RPMI7951 (cell line): Measurements from ENCODE around the gene DIS3L2. TPM values are rescaled to one million over a fixed set of nuclear protein-coding genes. Genes with fewer than 3 reads are reported as not detected.
"Not testable (repeated sequence)": the region's sequence is repeated elsewhere in the genome, so short reads cannot be mapped to it uniquely, and the experiment has no call there.

Experiments
- DNase-seq: peaks from one replicate; pipeline ENCODE4 v3.0.0-alpha.2; 2012; ENCODE audit warnings: low read depth
- total RNA-seq: library from RNA; depleted of rRNA; stranded (reverse); fragments of >200 nt; shearing (Covaris generic); gene quantifications from 2 replicates; pipeline ENCODE4 v1.2.3, GENCODE V29; 2014

Gene DIS3L2
- total RNA-seq, 1 experiment from 2014 or later = 22.2 TPM

- not testable (repeated sequence) for DNase-seq
These were observed 154.3 kb downstream of the DIS3L2 start for GRCh38 chr2:232115728-232116361.

DNA sequence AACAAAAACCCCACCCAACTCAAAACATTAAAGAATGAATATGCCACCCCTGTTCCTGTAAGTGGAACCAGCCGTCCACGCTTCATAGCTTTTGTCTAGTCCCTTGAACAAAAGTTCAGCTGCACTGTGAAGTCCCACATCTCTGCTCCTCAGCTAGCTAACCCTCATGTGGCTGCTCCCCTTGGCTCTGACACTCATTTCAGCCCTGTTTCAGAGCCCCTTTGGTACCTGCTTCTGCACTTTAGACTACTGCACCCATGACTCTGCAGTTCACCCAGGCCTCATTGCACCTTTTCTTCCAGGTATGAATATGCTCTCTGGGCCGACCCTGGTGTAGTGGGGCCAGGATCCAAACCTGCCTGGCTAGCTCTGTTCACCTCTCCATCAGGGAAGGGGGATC lies 155.3 kb downstream of the DIS3L2 start:
- DNase-seq = no peak

GRCh38 chr2:232117413-232117812 lies 155.9 kb downstream of the DIS3L2 start:
- no peak for DNase-seq

DNA sequence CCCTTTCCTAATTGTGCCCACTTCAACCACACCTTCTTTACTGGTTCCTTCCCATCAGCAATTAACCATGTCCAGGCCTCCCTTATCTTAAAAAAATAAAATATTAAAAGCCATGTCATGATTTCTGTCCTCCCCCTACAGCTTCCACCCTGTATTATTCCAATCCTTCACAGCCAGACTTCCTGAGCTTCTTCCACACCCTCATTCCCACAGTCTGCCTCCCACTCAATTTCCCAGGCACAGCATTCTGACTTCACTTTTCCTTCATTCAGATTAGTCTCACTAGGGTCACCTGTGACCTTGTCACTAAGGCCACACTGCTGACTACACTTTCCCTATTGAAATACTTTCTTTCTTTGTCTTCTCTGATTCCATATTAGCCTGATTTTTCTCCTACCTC lies 159.4 kb downstream of the DIS3L2 start:
- DNase-seq = no peak

DNA sequence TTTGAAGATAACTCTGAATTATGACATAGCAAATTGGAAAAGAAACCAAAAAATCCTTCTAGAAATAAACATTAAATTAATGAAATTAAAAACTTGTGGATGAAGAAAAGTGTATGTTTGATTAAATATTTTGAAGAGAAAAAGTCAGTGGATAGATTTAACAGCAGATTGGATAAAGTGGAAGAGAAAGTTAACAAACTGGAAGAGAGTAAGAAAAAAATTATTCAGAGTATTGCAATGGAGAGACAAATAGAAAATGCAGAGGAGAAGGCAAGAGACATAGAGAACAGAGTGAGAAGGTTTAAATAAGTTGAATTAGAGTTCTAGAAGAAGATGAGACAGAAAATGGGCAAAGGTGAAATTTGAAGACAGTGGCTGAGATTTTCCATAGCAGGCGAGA lies 162.8 kb downstream of the DIS3L2 start:
- DNase-seq = no peak

DNA sequence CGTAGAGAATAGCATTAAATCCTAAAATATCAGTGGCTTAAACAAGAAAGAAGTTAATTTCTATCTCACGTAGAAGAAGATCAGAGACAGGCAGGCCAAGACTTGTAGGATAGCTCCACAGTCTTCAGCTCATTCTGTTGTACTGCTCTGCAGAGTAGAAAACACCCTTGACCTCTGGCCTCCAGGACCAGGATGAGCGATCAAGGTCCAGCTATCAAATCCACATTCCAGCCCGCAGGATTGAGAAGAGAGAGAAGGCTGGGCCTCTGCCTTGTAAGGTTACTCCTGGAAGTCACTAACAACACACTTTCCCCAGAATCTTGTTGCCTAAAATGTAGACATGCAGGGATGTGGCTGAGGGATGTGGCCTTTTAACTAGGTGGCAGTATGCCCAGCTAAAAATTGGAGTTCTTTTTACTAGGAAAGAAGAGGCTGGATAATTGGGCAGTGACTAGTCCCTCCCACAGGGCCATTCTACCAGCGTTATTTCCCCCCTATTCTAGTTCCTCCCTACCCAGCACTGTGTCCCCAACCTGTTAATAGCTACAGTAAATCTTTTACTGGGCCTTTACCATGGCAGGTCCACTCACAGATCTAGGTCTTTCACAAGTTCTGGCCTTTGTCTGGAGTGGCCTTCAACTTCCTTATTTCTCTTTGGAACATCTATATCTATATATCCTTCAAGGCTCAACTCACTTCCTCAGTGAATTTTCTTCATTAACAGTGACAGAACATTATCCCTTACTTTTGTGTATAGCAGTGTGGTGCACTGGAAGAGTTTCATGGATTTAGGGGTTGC lies 165.0 kb downstream of the DIS3L2 start:
- DNase-seq = no peak

DNA sequence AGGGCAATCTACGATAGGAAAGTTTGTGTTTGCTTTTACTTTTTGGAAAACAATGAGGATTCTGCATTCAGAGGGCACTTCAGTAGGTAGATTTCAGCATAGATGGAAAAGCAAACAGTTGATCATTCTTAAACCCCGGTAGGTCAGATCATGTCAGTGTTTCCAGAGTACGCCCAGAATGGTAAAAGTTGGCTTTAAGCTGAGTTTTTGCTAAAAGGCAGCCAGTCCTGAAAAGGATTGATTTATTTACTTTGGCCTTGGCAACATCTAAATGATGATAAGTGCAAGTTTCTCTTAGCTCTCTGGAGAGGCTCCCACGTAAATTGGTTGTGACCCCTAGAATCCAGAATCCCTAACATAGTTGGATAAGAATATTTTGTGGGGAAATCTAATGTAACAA lies 168.0 kb downstream of the DIS3L2 start:
- no peak for DNase-seq

- DNase-seq = no peak
These were observed 170.7 kb downstream of the DIS3L2 start for GRCh38 chr2:232132181-232132580.

GRCh38 chr2:232133078-232133477 lies 171.6 kb downstream of the DIS3L2 start:
- no peak for DNase-seq

DNA sequence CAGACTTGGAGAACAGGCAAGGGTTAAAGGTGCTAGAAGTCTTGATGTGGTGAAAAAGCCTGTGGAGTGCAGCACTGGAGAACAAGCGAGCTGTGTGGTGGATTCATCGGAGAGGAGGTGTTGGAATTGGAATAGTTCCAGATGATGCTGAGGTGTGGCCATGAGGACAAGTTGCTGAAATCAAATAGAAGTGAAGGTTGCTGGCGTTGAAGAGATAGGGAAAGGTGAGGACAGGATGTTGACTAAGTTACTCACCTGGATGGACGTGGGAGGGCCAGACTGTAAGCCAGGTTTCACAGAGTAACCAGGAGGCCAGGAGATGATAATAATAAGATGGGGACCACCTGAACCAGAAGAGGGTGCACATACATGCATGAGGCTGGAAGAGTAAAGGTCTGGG lies 173.4 kb downstream of the DIS3L2 start:
- DNase-seq = no peak

DNA sequence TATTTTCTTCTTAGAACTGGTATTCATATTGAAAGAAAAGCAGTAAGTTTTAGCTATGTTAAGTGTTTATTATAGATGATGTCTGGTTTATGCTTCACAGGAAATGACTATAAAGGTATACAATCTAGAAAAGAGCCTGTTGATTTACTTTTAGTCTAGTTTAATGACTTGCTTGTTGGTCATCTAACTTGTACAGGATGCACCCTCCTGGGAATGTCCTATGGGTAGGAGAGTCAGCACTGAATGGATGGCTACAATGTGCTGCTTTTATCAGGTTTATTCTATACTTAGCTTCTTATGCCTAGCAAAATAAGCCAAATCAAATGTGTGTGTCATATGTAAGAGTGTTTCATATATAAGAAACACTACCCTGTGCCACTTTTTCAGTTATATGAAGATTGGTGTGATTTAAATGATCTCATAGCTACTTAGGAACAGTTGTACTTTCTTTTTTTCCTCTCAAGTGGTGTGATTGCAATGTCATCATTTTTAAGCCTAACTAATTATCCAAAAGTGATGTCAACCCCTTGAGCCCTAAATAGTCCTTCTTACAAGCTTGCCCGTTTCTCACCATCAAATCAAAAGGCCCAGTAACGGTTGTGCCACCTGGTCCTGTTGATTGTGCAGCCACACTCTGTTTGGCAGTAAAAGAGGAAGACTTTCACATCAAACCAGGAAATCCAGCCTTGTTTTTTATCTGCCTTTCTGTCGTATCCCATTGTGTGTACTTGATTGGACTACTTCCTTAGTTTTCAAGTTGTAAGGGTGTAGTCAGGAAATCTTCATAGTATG lies 176.0 kb downstream of the DIS3L2 start:
- no peak for DNase-seq

GRCh38 chr2:232138441-232138840 lies 176.9 kb downstream of the DIS3L2 start:
- DNase-seq = no peak

DNA sequence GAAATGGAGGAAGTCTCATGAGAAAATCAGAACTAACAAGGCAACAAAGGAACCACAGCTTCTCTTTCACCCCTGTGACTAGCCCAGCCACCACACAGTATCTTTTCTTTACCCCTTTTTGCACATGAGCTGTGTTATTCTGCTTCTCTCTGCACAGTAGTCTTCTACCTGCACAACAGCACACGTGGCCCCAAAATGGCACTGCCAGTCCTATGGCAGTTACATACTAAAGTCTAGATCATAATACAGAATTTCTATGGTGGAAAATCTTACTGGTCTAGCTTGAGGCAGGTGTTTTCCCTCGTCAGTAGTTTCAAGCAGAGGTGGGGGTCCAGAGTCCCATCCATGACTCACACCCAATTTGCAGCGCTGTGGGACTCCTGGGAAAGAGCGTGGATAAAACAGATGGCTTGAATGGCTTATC lies 177.7 kb downstream of the DIS3L2 start:
- no peak for DNase-seq

DNA sequence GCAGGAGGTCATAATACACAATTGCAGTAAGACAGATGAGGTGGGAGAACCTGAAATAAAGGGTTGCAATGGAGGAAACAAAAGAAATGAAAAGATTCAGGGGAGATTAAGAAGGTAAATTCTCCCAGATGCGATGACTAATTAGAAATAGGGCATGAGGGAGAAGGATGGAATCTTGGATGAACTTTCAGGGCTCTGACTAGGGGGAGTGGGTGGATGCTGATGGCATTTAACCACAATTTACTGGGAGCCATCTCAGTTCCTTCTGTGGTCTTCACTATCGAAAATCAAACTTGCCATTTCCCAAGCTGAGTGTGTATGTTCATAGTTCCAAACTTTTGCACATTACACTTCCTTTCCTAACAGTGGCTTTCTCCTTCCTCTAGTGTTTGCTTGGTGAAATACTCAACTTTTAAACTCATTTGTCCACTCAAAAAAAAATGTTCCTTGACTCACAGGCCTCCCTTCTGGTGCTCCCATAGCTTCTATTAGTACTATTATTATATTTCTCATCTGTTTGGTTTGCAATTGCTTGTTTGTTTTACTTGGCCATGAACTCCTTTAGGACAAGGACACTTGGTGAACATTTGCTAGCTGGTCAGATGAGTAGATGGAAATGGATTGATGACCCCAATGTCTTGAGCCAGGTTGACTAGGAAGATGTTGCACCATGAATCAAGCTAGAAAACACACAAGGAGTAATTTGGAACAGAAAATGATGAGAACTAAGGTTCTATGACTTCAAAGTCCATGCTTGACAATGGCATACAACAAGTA lies 178.5 kb downstream of the DIS3L2 start:
- no peak for DNase-seq

- DNase-seq = no peak
These were observed 180.1 kb downstream of the DIS3L2 start for GRCh38 chr2:232141591-232141990.

- peak; percentile 39 for DNase-seq
These were observed 180.5 kb downstream of the DIS3L2 start for GRCh38 chr2:232142049-232142448.

GRCh38 chr2:232142502-232142901 lies 181.0 kb downstream of the DIS3L2 start:
- DNase-seq = no peak

- DNase-seq = no peak
These were observed 184.8 kb downstream of the DIS3L2 start for GRCh38 chr2:232146294-232146693.

DNA sequence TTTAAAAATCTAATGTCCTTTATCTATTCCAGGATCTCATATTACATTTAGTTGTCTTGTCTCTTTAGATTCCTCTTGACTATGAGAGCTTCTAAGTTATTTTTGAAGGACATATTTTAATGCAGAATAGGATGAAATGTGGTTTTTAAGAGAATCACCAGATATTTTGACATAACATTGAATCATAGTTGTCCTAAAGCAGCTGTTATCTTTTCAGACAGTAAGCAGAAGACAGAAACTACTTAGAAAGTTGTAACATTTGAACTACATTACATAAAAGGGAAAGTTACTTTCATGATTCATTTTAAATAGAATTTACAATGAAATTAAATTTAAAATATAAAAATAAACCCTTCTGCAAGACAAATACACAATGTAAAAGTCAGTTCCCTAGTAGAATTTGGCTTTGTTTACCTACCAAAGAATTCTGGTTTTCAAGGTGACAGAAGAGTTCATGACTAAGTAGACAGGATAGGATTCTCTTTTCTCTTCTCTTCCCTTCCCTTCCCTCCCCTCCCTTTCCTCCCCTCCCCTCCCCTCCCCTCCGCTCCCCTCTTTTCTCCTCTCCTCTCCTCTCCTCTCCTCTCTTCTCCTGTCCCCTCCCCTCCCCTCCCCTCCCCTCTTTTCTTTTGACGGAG lies 186.0 kb downstream of the DIS3L2 start:
- no peak for DNase-seq

DNA sequence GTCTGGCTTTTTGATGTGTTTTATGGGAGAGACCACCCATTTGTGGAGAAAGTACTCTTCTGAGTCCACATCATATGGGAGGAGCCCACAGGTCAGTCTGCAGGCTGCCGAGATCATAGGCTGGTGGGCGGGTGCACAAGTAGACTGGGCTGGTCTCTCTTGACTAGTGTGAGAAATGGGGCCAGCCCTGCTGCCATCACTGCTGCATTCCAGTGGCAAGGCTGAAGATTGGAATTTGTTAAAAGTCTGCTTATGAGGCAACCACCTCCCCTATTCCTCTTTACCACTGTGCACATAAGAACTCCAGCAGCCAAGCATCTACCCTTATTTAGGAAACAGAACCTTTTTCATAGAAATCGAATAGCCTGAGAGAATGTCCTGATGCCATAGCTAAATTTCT lies 200.7 kb downstream of the DIS3L2 start:
- no peak for DNase-seq

DNA sequence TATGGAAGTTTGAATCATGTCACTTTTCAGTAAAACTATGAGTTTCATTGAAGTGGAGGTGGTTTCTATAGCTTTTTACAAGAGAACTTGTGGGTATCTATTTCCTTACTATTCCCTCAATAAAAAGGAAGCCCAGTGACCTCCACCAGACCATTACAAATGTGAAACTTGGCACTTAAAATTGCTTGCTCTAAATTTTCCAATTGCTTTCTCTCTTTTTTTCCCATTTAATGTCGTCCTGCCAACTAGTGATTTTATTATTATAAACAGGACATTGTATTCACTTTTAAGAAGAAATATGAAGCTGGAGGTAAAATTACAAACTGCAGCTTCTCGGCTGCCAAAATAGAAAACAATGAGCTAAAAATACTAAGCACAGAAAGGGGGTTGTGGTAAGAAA lies 208.9 kb downstream of the DIS3L2 start:
- no peak for DNase-seq
